ENCODE results near the gene PLA2G4F. TPM values are rescaled to one million over a fixed set of nuclear protein-coding genes. Genes with fewer than 3 reads are reported as not detected.

Gene PLA2G4F
- total RNA-seq, 1 donor from 2014 or later = not detected

- H3K4me1 Mint-ChIP-seq = no peaks in the 10 kb centered on the region
- DNase-seq = no peak
- no peak for TF ChIP-seq CTCF (IDR thresholded peaks at IDR 0.05)
- ChIA-PET POLR2A (no interaction called here), CTCF (no interaction called here)
- H3K9me3 Mint-ChIP-seq = no peaks in the 10 kb centered on the region
- no peak for ATAC-seq (ENCODE audit: low read depth)
- no peaks in the 10 kb centered on the region for H3K36me3 Mint-ChIP-seq (ENCODE audit: low read depth)
- intact Hi-C loops (cut with micrococcal nuclease) = no loop called here
- no peak overlapping the region for H3K4me3 Mint-ChIP-seq
- no peak overlapping the region for H3K27ac Mint-ChIP-seq
- H3K27me3 Mint-ChIP-seq = no peaks in the 10 kb centered on the region
These were observed 4.1 kb downstream of the PLA2G4F start for GRCh38 chr15:42152196-42152920.

- Mint-ChIP-seq H3K36me3 (ENCODE audit: low read depth) (no peaks in the 10 kb centered on the region), H3K27me3 (no peaks in the 10 kb centered on the region), H3K9me3 (no peaks in the 10 kb centered on the region), H3K4me1 (no peaks in the 10 kb centered on the region), H3K4me3 (no peak overlapping the region), H3K27ac (no peak overlapping the region)
- no peak for TF ChIP-seq CTCF (IDR thresholded peaks at IDR 0.05)
- POLR2A ChIA-PET = no interaction called here
- ATAC-seq (ENCODE audit: low read depth) = no peak
- no peak for DNase-seq
- CTCF ChIA-PET = no interaction called here
- intact Hi-C loops (cut with micrococcal nuclease) = no loop called here
These were observed 4.7 kb downstream of the PLA2G4F start for GRCh38 chr15:42151736-42152135.

- no peak overlapping the region for H3K4me3 Mint-ChIP-seq
- no peaks in the 10 kb centered on the region for H3K36me3 Mint-ChIP-seq (ENCODE audit: low read depth)
- ChIA-PET POLR2A (no interaction called here), CTCF (no interaction called here)
- H3K9me3 Mint-ChIP-seq = no peaks in the 10 kb centered on the region
- H3K4me1 Mint-ChIP-seq = no peaks in the 10 kb centered on the region
- ATAC-seq (ENCODE audit: low read depth) (no peak), DNase-seq (no peak)
- TF ChIP-seq CTCF (IDR thresholded peaks at IDR 0.05) = no peak
- intact Hi-C loops (cut with micrococcal nuclease) = no loop called here
- no peaks in the 10 kb centered on the region for H3K27me3 Mint-ChIP-seq
- H3K27ac Mint-ChIP-seq = no peak overlapping the region
These were observed 5.3 kb downstream of the PLA2G4F start for GRCh38 chr15:42151141-42151561.

GRCh38 chr15:42150219-42150970 lies 6.0 kb downstream of the PLA2G4F start:
- H3K36me3 Mint-ChIP-seq (ENCODE audit: low read depth) = no peaks in the 10 kb centered on the region
- DNase-seq (no peak), ATAC-seq (ENCODE audit: low read depth) (no peak)
- no peak for TF ChIP-seq CTCF (IDR thresholded peaks at IDR 0.05)
- no peak overlapping the region for H3K27ac Mint-ChIP-seq
- H3K4me1 Mint-ChIP-seq = no peaks in the 10 kb centered on the region
- POLR2A ChIA-PET = no interaction called here
- intact Hi-C loops (cut with micrococcal nuclease) = no loop called here
- no peak overlapping the region for H3K4me3 Mint-ChIP-seq
- no peaks in the 10 kb centered on the region for H3K9me3 Mint-ChIP-seq
- CTCF ChIA-PET = no interaction called here
- no peaks in the 10 kb centered on the region for H3K27me3 Mint-ChIP-seq

DNA sequence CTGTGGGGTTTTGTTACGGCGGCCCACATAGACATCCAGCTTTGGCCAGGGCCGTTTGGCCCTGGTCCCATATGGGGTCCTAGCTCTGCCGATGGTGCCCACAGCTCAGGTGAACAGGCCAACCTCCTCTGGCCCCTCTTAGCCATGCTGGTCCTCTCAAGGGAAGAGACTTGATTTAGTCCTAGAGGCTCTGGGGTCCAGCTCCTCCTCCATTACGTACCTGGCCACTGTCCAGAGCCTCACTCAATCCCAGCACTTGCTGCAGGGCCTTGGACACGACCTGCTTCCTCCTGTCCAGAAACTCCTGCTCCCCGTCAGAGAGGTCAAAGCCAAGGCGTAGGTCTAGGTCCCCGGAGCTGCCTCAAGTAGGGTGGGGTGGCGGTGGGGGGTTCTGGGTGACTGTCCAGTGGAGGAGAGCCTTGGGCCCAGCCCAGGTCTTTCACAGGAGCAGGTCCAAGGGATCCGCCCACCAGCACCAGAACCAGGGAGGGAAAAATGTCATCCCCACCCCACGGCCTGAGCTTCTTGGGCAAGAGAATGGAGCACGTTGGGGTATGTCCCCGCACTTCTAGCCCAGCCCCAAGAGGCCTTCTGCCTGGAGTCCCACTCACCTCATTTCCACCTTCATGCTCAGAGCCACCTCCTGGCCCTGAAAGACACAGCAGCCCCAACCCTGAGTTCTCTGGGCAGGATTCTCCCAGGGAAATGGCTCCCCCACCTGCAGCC lies 6.8 kb downstream of the PLA2G4F start:
- Mint-ChIP-seq H3K36me3 (ENCODE audit: low read depth) (no peaks in the 10 kb centered on the region), H3K9me3 (no peaks in the 10 kb centered on the region), H3K4me3 (no peak overlapping the region), H3K4me1 (no peaks in the 10 kb centered on the region), H3K27ac (no peak overlapping the region), H3K27me3 (peaks cover 2% of the 10 kb centered on the region)
- DNase-seq (no peak), ATAC-seq (ENCODE audit: low read depth) (no peak)
- ChIA-PET POLR2A (no interaction called here), CTCF (no interaction called here)
- TF ChIP-seq CTCF (IDR thresholded peaks at IDR 0.05) = no peak
- intact Hi-C loops (cut with micrococcal nuclease) = no loop called here

Measured in activated B cell treated with CpG ODN at 0.5 μM for 24 hours (primary cell).